ENCODE data around the gene CYTH3. TPM values are rescaled to one million over a fixed set of nuclear protein-coding genes. Genes with fewer than 3 reads are reported as not detected.

The CYTH3 gene, protein sequence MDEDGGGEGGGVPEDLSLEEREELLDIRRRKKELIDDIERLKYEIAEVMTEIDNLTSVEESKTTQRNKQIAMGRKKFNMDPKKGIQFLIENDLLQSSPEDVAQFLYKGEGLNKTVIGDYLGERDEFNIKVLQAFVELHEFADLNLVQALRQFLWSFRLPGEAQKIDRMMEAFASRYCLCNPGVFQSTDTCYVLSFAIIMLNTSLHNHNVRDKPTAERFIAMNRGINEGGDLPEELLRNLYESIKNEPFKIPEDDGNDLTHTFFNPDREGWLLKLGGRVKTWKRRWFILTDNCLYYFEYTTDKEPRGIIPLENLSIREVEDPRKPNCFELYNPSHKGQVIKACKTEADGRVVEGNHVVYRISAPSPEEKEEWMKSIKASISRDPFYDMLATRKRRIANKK
- 56.0 and 62.3 TPM in 2 replicates for total RNA-seq

DNA sequence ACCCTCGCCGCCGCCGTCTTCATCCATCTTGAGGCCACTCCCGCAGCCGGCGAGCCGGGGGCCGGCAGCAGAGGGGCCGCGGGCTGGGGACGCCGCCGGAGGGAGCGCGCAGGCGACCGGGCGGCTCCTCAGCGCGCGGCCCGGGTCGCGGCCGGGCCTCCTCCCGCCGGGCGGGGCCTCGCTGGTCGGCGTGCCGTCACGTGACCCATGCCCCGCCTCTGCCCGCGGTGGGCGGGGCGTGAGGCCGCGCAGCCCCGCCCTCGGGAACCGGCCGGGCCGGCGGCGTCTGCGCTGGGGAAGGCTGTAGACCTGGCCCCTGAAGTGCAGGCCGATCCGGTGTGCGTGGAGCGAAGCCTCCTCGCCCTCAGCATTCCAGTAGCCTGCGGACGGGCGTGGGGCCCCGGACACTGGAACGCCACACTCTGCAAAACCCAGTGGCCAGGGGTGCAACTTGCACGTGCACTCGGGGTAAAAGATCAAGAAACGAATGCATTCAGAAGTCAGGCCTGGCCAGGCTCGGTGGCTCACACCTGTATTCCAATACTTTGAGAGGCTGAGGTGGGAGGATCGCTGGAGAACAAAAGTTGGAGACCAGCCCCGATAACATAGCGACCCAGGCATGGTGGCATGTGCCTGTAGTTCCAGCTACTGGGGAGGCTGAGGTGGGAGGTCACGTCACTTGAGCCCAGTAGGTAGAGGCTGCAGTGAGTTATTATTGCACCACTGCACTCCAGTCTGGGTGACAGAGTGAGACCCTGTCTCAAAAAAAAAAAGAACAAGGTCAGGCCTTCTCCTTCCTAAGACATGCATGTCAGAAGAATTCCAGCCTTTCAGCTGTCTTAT, at the start of gene CYTH3:
TSS of gene CYTH3 (minus strand) at position 144 of the 843 bp plus-strand sequence. CDS start at position 27, 117 bp downstream.

Other genes with a start within 250 kb of the CYTH3 start
- not detected in 2 replicates for gene ANKRD61, start 241.2 kb downstream of the CYTH3 start, total RNA-seq
- gene EIF2AK1, start 213.4 kb downstream of the CYTH3 start, total RNA-seq = 110 and 165 TPM in 2 replicates
- gene USP42, start 167.7 kb downstream of the CYTH3 start, total RNA-seq = 6.4 and 6.6 TPM in 2 replicates
- 19.6 and 27.3 TPM in 2 replicates for gene FAM220A, start 76.3 kb upstream of the CYTH3 start, total RNA-seq
- 102 and 113 TPM in 2 replicates for gene RAC1, start 101.9 kb upstream of the CYTH3 start, total RNA-seq
- gene DAGLB, start 175.3 kb upstream of the CYTH3 start, total RNA-seq = 9.0 and 10.0 TPM in 2 replicates
- gene KDELR2, start 211.5 kb upstream of the CYTH3 start, total RNA-seq = 208 TPM in 2 replicates

Measured in cardiac ventricle fibroblast (primary cell).